Measurements from ENCODE around the gene KIZ.

The KIZ gene

DNA sequence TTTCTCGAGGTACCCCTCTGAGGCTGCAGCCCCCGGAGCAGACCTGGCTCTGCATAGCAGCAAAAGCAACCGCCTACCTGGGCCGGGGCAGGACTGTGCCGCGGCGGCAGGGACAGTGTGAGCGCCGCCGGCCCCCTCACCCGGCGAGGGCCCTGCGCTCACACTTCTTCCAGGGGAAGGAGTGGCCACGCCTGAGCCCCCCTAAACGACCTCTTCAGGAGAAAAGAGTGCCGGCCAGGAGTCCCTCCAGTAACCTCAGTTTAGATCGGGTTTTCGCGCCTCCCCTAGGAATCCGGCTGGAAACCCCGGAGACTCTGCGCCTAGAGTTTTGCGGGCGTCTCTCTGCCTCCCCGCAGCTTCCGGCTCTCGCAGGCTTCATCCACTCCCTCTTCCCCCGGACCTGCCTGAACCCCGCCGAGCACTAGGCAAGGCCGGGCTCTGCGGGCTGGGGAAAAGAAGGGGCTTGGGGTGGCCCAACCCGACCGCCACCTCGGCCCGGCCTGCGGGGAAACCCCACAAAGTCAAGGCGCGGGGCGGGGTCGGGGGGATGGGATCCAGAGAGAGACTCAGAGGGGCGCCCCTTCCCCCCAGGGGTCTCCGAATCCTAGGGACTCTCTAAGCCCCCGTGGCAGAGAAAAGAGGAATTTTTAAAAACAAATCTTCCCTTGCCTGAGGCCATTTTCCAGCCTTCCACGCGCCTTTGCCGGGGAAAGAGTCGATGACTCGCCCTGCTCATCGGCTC is 20.3 kb upstream of the KIZ start:
- no peak for DNase-seq

DNA sequence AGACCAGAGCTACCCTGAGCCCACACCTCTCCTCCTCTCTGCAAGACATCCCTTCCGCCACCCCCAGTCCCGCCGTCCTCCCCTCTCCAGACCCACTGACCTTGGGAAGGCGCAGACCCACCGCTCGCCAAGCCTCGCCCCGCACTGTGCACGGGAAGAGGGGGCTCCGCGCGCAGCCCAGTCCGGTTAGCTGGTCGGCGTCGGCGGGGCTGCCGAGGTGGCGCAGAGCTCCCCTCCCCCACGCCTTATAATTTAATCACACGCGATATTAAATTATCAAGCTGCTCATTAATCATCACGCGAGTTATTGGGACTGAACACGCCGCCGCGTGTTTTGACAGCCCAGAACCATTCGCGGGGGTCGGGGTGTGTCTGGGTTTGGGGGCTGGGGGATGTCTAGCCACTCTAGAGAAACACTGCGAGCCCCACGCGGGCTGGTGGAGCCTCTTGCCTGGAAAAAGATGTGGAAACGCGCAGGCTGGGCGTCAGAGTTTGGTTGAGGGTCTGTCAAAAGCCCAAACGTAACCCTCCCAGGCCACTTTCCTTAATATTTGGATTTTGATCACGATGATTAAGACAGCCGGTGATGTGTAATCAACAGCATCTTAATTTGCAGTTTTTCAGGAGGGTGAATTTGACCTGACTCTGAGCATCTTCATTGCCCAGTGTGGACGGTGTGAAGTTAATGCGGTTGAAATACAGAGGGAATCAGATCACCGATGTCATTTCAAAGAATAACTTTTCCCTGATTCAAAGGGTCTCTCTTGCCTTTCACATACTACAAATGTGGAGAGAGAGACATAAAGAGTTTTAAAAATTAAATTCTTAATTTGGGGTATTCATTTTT is 19.5 kb upstream of the KIZ start, which contains the start of gene LINC00237:
TSS of gene LINC00237 (minus strand) at position 188 of the 847 bp plus-strand sequence.
- DNase-seq, result no peak

DNA sequence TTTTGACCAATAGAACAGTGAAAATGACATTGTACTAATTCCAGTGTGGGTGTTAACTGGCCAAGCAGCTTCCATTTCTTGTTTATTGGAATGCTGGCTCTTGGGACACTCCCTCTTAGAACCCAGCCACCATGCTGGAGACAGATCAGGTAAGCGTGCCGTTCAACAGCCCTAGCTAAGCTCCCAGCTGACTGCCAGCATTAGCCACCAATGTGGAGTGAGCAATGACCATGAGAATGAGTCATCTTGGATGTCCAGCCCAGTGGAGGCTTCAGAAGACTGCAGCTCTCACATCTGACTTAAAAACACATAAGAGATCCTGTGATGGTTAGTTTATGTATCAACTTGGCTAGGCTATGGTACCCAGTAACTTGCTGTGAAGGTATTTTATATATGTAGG is 16.7 kb upstream of the KIZ start:
- DNase-seq, result no peak

DNA sequence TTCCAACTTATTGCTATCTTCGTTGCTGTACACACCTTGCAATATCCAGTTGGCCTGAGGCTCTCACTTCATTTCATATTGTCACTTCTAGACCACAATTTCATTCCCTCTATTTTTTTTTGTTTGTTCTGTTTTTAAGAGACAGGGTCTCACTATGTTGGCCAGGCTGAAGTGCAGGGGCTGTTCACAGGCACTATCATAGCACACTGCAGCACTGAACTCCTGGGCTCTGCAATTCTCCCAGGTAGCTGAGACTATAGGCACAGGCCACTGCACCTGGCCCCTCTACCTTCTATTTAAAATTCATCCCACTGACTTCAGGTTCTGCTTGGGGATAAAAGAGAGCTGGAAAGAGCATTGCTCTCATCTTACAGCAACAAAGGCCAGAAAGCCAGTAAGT is 15.1 kb upstream of the KIZ start:
- no peak for DNase-seq

DNA sequence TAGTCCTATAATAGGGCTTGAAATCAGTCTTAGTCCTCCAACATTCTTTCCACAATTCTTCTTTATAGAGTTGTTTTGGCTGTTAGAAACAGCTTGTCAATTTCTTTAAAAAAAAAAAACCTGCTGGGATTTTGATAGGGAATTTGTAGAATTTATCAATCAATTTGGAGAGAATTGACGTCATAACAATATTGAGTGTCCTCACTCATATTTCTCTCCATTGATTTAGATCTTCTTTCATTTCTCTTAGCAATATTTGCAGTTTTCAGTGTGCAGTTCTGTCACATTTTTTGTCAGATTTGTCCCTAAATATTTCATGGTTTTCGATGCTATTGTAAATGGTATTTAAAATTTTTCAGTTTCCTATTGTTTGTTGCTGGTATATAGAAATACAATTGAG is 14.5 kb upstream of the KIZ start:
- DNase-seq, result no peak

DNA sequence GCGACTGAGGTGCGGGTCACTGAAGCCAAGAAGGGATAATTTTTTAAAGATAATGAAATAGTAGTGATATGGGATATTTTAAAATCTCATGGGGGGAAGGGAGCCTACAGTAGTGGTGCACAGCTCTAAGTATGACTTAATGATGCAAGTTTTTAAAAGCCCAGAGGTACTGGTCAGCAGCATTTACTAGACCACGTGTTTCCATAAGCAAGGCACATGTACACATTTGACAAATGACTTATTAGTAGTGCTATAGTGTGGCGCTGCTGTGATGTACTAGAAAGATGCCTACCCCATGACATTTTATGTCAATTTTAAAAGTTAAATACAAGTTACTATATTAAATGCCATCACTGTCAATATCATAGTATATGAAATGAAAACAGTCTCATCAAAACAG is 12.2 kb upstream of the KIZ start:
- no peak for DNase-seq

DNA sequence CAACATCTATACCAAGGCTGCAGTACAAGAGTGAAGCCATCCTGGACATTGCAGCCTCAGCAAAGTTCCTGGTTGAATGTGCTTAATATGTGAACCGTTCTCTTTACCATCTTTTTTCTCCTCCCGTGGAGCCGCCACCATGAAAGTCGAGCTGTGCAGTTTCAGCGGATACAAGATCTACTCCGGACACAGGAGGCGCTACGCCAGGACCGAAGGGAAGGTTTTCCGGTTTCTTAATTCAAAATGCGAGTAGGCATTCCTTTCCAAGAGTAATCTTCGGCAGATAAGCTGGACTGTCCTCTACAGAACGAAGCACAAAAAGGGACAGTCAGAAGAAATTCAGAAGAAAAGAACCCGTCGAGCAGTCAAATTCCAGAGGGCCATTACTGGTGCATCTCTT is 11.3 kb upstream of the KIZ start:
- no peak for DNase-seq

DNA sequence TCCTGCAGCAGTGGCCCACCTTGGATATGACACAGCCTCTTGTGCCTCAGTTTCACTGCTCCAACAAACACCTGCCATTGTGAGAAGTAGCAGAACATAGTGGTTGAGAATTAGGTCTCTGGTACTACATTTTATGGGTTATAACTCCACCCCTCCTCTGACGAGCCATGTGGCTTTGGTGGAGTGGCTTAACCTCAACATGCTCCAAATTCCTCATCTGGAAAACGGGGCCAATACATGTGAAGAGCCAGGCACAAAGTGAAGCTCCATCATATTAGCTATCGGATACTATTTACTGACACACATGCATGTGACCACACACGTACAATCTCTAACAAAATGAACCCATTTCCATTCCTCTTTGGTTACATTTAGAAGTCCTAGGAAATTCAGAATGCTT is 8.4 kb upstream of the KIZ start:
- no peak for DNase-seq

DNA sequence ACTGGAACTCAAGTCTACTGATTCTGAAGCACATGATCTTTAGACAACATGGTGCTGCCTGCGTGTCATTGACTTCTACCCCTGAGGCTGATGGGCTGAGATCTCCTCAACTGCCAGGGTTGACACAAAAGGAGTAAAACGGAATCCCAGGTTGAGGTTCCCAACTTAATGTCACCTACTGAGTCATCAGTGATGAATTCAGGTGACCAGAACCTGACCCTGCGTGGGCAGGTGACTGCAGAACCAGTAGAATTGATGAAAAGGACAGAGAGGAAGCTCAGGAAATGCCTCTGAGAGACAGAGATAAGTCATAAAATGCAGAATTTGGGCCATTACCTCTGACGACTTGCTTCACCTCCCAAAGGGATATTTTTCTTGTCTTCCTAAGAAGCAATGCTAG is 7.7 kb upstream of the KIZ start:
- DNase-seq, result no peak

DNA sequence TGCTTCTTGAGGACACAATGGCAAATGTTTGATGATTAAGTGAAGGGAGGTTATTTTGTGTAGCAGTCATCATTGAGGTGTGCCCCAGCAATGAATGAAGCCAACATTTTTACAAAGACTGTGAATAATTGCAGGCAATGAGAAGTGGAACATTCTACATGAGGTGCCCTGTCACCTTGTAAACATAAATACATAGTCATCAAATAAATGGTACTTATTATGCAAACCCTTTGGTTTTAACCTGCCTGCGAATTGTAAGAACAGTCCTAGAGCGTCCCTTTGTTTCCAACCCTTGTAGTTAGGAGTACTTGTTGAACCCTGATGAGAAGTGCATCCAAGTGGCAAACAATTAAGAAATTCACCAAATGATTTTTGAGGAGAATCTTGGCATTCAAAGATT is 7.1 kb upstream of the KIZ start:
- DNase-seq, result no peak

DNA sequence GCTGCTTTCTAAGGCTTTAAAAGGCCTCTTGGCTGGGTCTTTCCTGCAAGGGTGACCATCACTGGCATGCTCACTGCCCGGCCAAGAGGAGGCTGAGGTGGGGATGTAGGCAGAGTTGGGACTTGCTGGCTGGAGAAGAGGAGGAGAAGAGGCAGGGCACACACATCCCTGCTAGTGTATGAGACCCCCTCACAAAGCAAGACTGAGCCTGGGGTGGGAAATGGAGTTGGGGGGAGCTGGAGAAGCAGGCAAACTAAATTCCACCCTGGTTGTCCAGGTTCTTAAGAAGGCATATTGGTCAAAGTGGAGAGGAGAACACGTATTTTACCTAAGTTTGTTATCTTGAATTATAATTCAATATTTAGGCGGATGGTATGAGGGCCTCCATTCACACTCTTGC is 1.7 kb upstream of the KIZ start:
- no peak for DNase-seq

DNA sequence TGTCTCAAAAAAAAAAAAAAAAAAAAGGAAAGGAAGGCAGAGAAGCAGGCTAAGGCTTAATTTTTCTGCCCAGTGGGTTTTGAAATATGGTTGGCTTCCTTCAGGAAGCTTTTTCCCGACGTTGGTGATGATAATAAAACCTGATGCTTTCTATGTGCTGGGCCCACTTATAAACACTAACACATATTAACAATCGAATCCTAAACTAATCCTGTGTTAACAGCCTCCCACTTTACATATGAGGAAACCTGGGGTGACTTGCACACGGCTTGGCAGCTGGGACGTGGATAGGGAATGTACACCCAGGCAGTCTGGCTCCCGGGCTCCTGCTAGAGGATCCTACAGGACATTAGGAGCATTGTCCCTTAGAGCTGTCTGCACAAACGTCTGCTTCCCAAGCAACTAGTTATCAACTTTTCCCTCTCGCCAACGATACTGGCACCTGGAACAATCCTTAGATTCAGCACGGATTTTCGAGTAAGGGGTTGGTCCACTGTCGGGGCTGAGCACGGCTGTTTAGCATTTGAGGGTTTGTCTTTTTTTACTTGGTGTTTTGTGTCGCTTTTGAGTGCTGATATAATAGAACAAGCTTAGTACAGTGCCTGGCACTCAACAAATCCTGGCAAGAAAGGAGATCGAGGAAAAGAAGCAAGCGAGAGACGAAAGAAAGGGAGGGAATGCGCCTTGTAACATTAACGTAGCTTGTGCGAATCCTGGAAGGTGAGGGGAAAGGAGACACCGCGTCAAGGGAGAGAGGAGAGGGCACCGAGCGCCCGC is 622 bp upstream of the KIZ start:
- peak; percentile 87 for DNase-seq

DNA sequence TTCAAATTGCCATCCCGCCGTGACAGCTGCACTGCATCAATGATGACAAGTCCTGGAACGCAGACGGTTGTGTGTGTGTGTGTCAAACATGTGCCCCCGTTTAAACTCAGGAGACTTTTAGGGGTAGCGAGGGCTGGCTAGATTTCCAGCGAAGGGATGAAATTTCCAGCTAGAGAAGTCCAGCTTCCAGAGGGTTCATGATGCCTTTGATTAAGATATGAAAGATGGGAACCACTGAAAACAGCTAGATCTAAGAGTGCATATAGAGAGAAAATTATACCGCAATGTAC is 644 bp downstream of the KIZ start:
- DNase-seq, result peak; percentile 42

DNA sequence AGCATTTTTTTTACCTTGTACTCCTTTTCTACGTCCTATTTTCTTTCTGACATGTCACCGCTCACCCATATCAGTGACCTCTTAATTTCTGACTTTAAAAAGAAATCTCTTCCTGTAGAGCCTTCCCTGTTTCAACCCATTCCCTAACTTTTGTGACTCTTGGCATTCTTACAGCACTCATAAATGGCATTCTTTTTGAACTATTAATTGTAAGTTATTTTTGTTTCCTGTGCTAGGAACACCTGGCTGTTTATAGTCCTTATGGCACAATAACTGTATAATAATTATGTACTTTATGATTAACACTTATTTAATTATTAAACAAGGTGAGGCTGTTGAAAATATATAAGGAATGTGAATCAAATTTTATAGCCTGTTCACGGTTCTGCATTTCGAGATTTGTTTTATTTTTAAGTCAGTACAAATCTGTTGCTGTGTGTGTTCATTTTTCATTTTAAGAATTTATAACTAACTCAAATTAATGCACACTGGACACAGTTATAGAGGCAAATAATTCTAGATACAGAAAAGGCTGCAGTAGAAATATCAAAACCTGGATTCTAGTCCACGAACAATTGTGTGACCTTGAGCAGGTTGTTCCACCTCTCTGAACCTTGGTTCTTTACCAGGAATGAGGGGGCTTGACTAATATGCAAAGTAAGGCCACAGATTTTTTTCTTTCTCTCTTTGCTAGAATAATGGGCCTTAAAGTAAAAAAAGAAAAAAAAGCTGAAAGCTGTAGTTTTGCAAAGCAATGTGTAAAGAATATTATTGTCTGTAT is 1.5 kb downstream of the KIZ start:
- no peak for DNase-seq

DNA sequence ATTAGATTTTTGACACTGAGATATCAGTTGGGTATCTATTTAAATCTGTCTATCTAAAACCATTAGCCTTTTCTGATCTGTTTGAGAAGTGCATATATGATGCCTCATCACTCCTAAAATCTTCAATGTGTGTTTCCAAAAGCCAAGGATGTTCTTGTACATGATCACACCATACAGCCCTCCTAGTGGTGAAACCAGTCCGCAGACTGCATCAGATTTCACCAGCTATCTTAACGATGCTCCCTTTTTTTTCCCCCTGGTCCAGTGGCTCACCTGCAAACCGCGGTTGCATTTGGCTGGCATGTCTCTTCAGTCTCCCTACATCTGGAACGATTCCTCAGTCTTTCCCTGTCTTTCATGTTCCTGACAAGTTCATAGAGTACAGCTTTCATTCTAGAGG is 4.0 kb downstream of the KIZ start:
- peak; percentile 11 for DNase-seq

DNA sequence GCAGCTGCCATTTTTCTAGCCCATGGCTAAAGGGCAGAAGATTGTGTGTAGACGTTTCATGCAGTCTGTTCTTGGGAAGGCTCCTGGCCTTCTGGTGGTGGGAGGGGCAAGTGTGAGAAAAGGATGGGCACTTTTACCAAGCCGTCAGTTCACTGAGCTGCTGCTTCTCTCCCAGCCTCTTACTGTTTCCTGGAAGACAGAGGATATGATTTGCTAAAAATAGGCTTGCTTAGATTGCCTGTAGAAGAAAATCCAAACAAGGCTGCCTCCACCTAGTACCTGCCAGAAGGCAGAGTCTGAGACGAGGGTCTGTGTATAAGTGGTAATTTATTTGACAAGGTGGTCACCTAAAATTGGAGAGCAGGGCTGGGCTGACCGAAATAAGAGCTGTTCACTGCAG is 7.5 kb downstream of the KIZ start:
- no peak for DNase-seq

DNA sequence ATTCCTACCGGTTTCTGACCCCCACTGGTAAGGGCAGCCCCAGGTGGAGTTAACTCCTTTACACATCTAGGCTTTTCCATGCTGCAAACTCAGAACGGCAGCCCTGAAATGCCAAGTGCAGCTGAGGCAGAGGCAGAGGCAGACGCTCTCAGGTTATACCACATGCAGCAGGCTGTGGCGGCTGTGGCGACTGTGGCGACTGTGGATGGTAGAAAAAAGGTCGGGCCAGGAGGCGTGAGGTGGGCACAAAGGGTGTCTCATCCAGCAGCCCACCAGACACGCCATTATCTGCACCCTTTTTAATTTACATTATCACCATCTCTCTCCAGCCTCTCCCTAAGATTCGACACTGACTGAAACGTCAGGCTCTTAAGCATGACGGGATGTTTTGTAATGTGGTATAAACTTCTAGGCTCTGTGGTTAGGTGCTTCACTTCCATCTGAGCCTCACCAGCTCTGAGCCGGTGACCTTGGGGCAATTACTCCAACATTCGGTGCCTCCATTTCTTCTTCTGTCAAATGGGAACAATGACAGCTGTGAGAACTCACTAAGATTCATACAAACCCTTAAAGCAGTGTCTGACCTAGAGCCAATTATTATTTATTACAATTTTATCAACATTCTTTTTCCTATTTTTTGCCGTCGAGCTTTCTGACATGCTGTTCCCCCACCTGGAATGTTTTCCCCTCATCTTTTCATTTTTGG is 8.2 kb downstream of the KIZ start:
- DNase-seq, result no peak

DNA sequence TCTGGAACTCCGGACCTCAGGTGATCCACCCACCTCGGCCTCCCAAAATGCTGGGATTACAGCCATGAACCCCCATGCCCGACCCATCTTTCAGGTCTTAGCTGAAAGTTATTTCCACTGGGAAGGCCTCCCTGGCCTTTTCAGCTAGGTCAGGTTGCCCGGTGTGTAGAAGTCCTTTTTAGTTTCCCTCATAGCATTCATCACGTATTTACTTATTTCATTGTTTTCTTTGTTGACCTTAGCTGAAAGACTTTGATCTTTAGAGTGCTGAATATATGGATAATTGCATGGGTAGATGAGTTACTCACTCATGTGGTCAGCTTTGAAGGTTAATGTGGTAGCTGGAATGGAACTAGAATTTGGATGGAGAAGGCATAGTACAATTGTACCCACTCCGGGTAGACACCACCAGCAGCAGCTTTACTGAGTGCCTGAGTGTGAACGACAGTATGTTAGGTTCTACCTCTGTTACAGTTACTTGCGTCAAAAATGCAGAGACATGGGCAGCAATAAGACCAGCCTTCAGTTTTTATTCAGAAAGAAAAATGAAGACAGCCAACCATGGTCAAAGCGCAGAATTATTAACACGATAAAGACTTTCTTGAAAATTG is 9.1 kb downstream of the KIZ start:
- DNase-seq, result no peak

DNA sequence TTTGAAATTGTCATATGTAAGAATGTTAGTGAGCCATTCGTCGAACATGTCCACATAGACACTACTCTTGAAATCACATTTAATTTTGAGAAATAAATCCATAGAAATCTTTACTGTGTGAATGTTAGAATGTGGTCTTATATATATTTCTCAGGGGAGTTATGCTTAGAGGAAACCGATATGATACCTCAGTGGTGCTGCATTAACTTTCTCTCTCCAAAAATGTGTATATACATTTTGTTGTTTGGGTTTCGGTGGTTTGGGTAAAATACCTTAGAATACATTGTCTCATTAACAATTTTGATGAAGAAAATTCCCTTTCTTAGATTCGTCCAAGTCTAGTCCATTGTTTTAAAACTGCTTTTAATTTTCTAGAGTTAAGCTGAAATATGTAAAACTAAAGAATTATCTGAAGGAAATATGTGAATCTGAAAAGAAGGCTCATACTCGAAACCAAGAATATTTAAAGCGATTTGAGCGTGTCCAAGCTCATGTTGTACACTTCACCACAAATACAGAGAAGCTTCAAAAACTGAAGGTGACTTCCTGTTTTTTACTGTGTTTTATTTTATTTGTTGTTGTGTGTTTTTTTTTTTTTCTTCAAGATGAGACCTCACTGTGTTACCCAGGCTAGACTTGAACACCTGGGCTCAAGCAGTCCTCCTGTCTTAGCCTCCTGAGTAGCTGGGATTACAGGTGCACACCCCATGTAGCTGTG is 10.3 kb downstream of the KIZ start:
- no peak for DNase-seq

DNA sequence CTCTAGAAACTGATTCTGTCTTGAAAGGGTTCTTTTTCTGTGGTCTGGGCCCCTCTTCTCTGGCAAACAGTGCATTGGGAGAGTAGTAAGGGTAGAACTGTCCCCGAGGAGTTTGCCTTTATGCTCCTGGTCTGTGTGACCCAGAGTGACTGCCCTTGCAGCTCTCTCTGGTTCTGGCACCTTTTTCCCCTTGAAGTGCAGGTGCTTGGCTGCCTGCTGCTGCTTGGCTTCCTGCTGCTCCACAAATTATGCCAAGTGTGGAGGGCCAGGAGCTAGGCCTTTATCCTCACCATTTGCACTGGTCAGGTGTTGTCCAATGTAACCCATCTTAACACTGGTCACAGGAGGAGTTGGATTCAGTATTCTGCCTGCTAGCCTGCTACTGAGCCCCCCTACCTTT is 11.2 kb downstream of the KIZ start:
- no peak for DNase-seq

DNA sequence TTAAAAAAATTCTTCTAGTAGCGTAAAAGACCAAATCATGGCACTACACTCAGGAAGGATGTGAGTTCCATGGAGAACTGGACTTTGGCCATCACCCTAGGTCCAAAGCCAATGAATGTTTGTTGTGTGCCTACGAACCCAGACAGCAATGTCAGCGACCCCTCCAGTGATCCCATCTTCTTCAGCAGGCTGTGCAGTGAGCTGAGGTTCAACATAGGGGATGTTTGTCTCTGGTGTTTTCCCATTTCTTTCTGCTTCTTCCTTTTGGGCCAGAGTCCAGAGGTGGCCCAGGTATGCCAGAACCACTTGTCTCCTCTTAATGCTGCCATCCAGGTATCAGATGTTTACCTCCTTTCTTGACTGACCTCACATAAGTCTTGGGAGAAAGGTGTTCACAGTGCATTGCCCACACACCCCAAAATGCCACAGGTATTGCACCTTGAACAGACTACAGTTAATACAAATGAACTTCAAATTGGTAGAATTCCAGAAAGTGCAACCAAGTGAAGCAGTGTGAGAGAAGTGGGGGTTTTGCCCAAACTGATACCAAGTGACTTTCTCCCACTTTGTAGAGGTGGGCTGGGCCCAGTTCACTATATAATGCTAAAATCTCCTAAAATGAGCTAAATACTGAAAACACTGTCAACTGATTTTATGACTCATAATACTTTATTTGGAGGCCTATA is 14.1 kb downstream of the KIZ start:
- no peak for DNase-seq
